H1 (cell line): ENCODE measurements around the gene H2BK1. TPM values are rescaled to one million over a fixed set of nuclear protein-coding genes. Genes with fewer than 3 reads are reported as not detected.

Experiments used
- CTCF ChIA-PET: fragments of 300-600 bp; sonication (Branson Sonifier 250); formaldehyde crosslinking; loops from one replicate; lab custom pipeline; 2021; ENCODE audit not compliant: partially characterized antibody; lab: Charles Lee
- POLR2A ChIA-PET: fragments of 300-600 bp; sonication (Branson Sonifier 250); formaldehyde crosslinking; loops from one replicate; lab custom pipeline; 2021; ENCODE audit warnings: inconsistent platforms; ENCODE audit not compliant: partially characterized antibody; lab: Charles Lee
- DNase-seq, 2 experiments: peaks; one replicate each; pipeline versions ENCODE4 v3.0.0 to v3.0.0-alpha.2; 2010 to 2022; ENCODE audit warnings: low spot score in 2 of 2, low read depth in 1 of 2, mixed read lengths in 1 of 2
- FAIRE-seq: peaks from 2 replicates; lab custom pipeline; 2011; peaks lifted over from hg19 to GRCh38; lab: Jason Lieb, UNC
- H2AFZ ChIP-seq: 2 replicates; pipeline ENCODE4 v1.8.1; 2012; ENCODE audit warnings: low read length, inconsistent platforms
- H2AK5ac ChIP-seq: 2 replicates; pipeline ENCODE4 v1.6.1; 2013; ENCODE audit warnings: low read depth, low read length
- H2BK120ac ChIP-seq: replicated peaks from 2 replicates; pipeline ENCODE3; 2013; ENCODE audit warnings: low read depth, low read length, inconsistent platforms
- H2BK12ac ChIP-seq: 2 replicates; pipeline ENCODE4 v1.6.1; 2013; ENCODE audit warnings: low read depth, low read length
- H2BK15ac ChIP-seq: 2 replicates; pipeline ENCODE4 v1.6.1; 2013; ENCODE audit warnings: low read length
- H2BK20ac ChIP-seq: 2 replicates; pipeline ENCODE4 v1.6.1; 2013; ENCODE audit warnings: low read length
- H2BK5ac ChIP-seq: 2 replicates; pipeline ENCODE4 v1.6.1; 2013; ENCODE audit warnings: low read depth, low read length
- H3K14ac ChIP-seq: 2 replicates; pipeline ENCODE4 v1.6.1; 2013; ENCODE audit warnings: inconsistent platforms; ENCODE audit not compliant: insufficient read length
- H3K18ac ChIP-seq: 2 replicates; pipeline ENCODE4 v1.6.1; 2013; ENCODE audit warnings: low read length; ENCODE audit errors: extremely low read depth
- H3K23ac ChIP-seq: 2 replicates; pipeline ENCODE4 v1.6.1; 2013; ENCODE audit warnings: inconsistent platforms; ENCODE audit not compliant: insufficient read length
- H3K23me2 ChIP-seq: 2 replicates; pipeline ENCODE4 v1.6.1; 2013; ENCODE audit warnings: low read depth, low read length
- H3K27ac ChIP-seq: 2 replicates; pipeline ENCODE4 v1.6.1; 2011; ENCODE audit warnings: low read depth, low read length, inconsistent platforms
- H3K27me3 ChIP-seq, 4 experiments: replicated peaks in 1 of 4; 1 replicate in 1 of 4; 2 replicates in 3 of 4; pipeline versions ENCODE4 v1.6.1 to v1.8.1; 2011 to 2013; ENCODE audit warnings: low read length in 3 of 4, mild to moderate bottlenecking in 3 of 4, inconsistent platforms in 2 of 4, mixed read lengths in 2 of 4, moderate library complexity in 1 of 4; ENCODE audit not compliant: control insufficient read depth in 3 of 4, insufficient read depth in 3 of 4; ENCODE audit errors: extremely low read depth in 1 of 4
- H3K36me3 ChIP-seq, 4 experiments: 2 replicates each; pipeline versions ENCODE4 v1.6.1 to v1.8.1; 2011 to 2013; ENCODE audit warnings: mild to moderate bottlenecking in 4 of 4, low read length in 3 of 4, moderate library complexity in 2 of 4, control low read depth in 1 of 4, inconsistent platforms in 1 of 4; ENCODE audit not compliant: insufficient read depth in 4 of 4, control insufficient read depth in 2 of 4
- H3K4ac ChIP-seq: replicated peaks from 2 replicates; pipeline ENCODE3; 2013; ENCODE audit warnings: low read length, low read depth, mixed read lengths, inconsistent platforms; ENCODE audit not compliant: insufficient read length
- H3K4me1 ChIP-seq, 4 experiments: replicated peaks in 1 of 4; 1 replicate in 1 of 4; 2 replicates in 3 of 4; pipeline versions ENCODE4 v1.6.1 to v1.8.1; 2011 to 2013; ENCODE audit warnings: low read length in 3 of 4, inconsistent platforms in 2 of 4, mixed read lengths in 1 of 4; ENCODE audit not compliant: insufficient read depth in 4 of 4, control insufficient read depth in 3 of 4
- H3K4me2 ChIP-seq, 2 experiments: 2 replicates each; pipeline versions ENCODE4 v1.6.1 to v1.8.1; 2011 to 2013; ENCODE audit warnings: low read depth in 2 of 2, low read length in 2 of 2, control low read depth in 1 of 2, inconsistent platforms in 1 of 2, mild to moderate bottlenecking in 1 of 2; ENCODE audit not compliant: insufficient read depth in 1 of 2
- H3K4me3 ChIP-seq, 4 experiments: fragments of 200-600, 300-600 bp in 1 of 4; sonication (generic), shearing (Covaris generic), sonication (Bioruptor Twin) in 1 of 4; 2 replicates each; pipeline versions ENCODE4 v1.5.1 to v1.8.1; 2011 to 2016; ENCODE audit warnings: low read length in 4 of 4, low read depth in 3 of 4, control low read depth in 2 of 4, inconsistent platforms in 2 of 4, mild to moderate bottlenecking in 2 of 4, mixed read lengths in 1 of 4, moderate library complexity in 1 of 4; ENCODE audit not compliant: insufficient read depth in 2 of 4; ENCODE audit errors: extremely low read depth in 1 of 4
- H3K56ac ChIP-seq: replicated peaks from 2 replicates; pipeline ENCODE3; 2013; ENCODE audit warnings: low read depth, mild to moderate bottlenecking, mixed read lengths, low read length, inconsistent platforms; ENCODE audit not compliant: insufficient read length
- H3K79me1 ChIP-seq: 2 replicates; pipeline ENCODE4 v1.6.1; 2013; ENCODE audit warnings: low read depth, low read length, control low read depth
- H3K79me2 ChIP-seq, 2 experiments: 2 replicates each; pipeline versions ENCODE4 v1.6.1 to v1.8.1; 2012 to 2013; ENCODE audit warnings: low read length in 2 of 2, mild to moderate bottlenecking in 2 of 2, inconsistent platforms in 1 of 2; ENCODE audit not compliant: insufficient read depth in 2 of 2, control insufficient read depth in 1 of 2
- H3K9ac ChIP-seq, 4 experiments: replicated peaks in 1 of 4; 1 replicate in 1 of 4; 2 replicates in 3 of 4; pipeline versions ENCODE4 v1.6.1 to v1.8.1; 2011 to 2013; ENCODE audit warnings: low read depth in 3 of 4, low read length in 3 of 4, control low read depth in 2 of 4, mild to moderate bottlenecking in 2 of 4, moderate library complexity in 2 of 4, inconsistent platforms in 1 of 4; ENCODE audit errors: extremely low read depth in 1 of 4
- H3K9me3 ChIP-seq, 2 experiments: 2 replicates each; pipeline versions ENCODE4 v1.6.1 to v1.8.1; 2012 to 2013; ENCODE audit warnings: mild to moderate bottlenecking in 2 of 2, moderate library complexity in 2 of 2, control low read depth in 1 of 2, inconsistent platforms in 1 of 2, low read depth in 1 of 2, low read length in 1 of 2, mixed read lengths in 1 of 2; ENCODE audit not compliant: insufficient read depth in 2 of 2
- H4K20me1 ChIP-seq, 2 experiments: replicated peaks in 1 of 2; 2 replicates each; pipeline versions ENCODE3 to v1.8.1; 2011 to 2013; ENCODE audit warnings: inconsistent platforms in 2 of 2, low read length in 2 of 2, mild to moderate bottlenecking in 1 of 2; ENCODE audit not compliant: insufficient read depth in 2 of 2, control insufficient read depth in 1 of 2
- H4K5ac ChIP-seq: 2 replicates; pipeline ENCODE4 v1.6.1; 2013; ENCODE audit warnings: low read length, low read depth, mixed read lengths, inconsistent platforms; ENCODE audit not compliant: insufficient read length
- H4K8ac ChIP-seq: 2 replicates; pipeline ENCODE4 v1.8.0; 2013; ENCODE audit warnings: mild to moderate bottlenecking, moderate library complexity, low read length, inconsistent platforms; ENCODE audit not compliant: insufficient read depth; ENCODE audit errors: extremely low read depth
- H4K91ac ChIP-seq: replicated peaks from 2 replicates; pipeline ENCODE3; 2013; ENCODE audit warnings: low read length, mixed read lengths, inconsistent platforms; ENCODE audit not compliant: insufficient read length
- ATF3 ChIP-seq: IDR thresholded peaks from 2 replicates; pipeline ENCODE4 v1.6.1; 2011; ENCODE audit warnings: low read depth, mild to moderate bottlenecking, low read length; ENCODE audit not compliant: insufficient read depth
- CEBPB ChIP-seq: IDR thresholded peaks from 2 replicates; pipeline ENCODE4 v1.6.1; 2012; ENCODE audit warnings: low read depth, low read length
- CREB1 ChIP-seq: IDR thresholded peaks from 2 replicates; pipeline ENCODE4 v1.6.1; 2012; ENCODE audit warnings: inconsistent platforms
- FOSL1 ChIP-seq: IDR thresholded peaks from 2 replicates; pipeline ENCODE4 v1.6.1; 2011; ENCODE audit warnings: mild to moderate bottlenecking, low read depth, low read length, moderate library complexity; ENCODE audit not compliant: insufficient read depth
- PHF8 ChIP-seq: fragments of 200-600 bp; sonication (generic); conservative IDR thresholded peaks from 2 replicates; pipeline ENCODE4 v1.7.1; 2012; ENCODE audit warnings: low read depth, mild to moderate bottlenecking, inconsistent platforms, low read length, moderate library complexity
- RAD21 ChIP-seq, 2 experiments: IDR thresholded peaks in 1 of 2; conservative IDR thresholded peaks in 1 of 2; 2 replicates each; pipeline ENCODE4 v1.6.1; 2011; ENCODE audit warnings: low read depth in 2 of 2, low read length in 2 of 2, improper control_type of control experiment in 1 of 2, inconsistent platforms in 1 of 2, mild to moderate bottlenecking in 1 of 2, moderate library complexity in 1 of 2
- RNF2 ChIP-seq: fragments of 200-900, 300-1000 bp; sonication (generic); IDR thresholded peaks from 2 replicates; pipeline ENCODE4 v1.7.1; 2016; ENCODE audit warnings: borderline replicate concordance, low read depth, mild to moderate bottlenecking, antibody characterized with exemption, low read length; ENCODE audit not compliant: poor library complexity, severe bottlenecking; ENCODE audit errors: missing control alignments
- SIX5 ChIP-seq: IDR thresholded peaks from 2 replicates; pipeline ENCODE4 v1.6.1; 2011; ENCODE audit warnings: mild to moderate bottlenecking, low read depth, low read length
- SP4 ChIP-seq: IDR thresholded peaks from 2 replicates; pipeline ENCODE4 v1.6.1; 2012; ENCODE audit warnings: low read length, inconsistent platforms
- SRF ChIP-seq: IDR thresholded peaks from 2 replicates; pipeline ENCODE4 v1.6.1; 2011; ENCODE audit warnings: mild to moderate bottlenecking, low read depth, low read length, moderate library complexity
- TAF7 ChIP-seq: optimal IDR thresholded peaks from 2 replicates; pipeline ENCODE3; 2011; ENCODE audit warnings: low read depth, mild to moderate bottlenecking, inconsistent platforms, low read length, moderate library complexity, borderline replicate concordance
- whole genome bisulfite sequencing, 2 experiments: shearing (Covaris generic) in 1 of 2; methylation state at CpG; one replicate each; pipeline versions ENCODE4 v1.1.6 to v1.1.7; 2013 to 2015; ENCODE audit warnings: low lambda C conversion rate in 2 of 2, mixed read lengths in 2 of 2, inconsistent platforms in 1 of 2, low coverage in 1 of 2, missing lambda C conversion rate in 1 of 2; ENCODE audit not compliant: insufficient replicate concordance in 2 of 2, insufficient coverage in 1 of 2, insufficient read length in 1 of 2; ENCODE audit errors: extremely low coverage in 1 of 2, missing lambda C conversion rate in 1 of 2; 5-methylcytosine and 5-hydroxymethylcytosine counted together
- polyA plus RNA-seq, 7 experiments: library from polyadenylated mRNA; depleted of rRNA in 3 of 7; stranded (reverse) in 5 of 7; unstranded in 2 of 7; fragments of >200 nt in 5 of 7; fragments of 200-250 nt in 2 of 7; gene quantifications; 1 replicate in 5 of 7; 2 replicates in 1 of 7; 4 replicates in 1 of 7; pipeline versions ENCODE4 v1.2.1 to v1.2.3, GENCODE V29; 2011 to 2013; ENCODE audit warnings: missing spikeins in 2 of 7, mixed read lengths in 2 of 7
- total RNA-seq: library from RNA; stranded (reverse); fragmentation: NEBNext Ultra II Directional; extraction: Animal tissue kit (Norgen Biotek cat#: 25700); gene quantifications from 2 replicates; pipeline ENCODE4 v1.2.1, GENCODE V29; 2021
- TF ChIP-seq, protein P1 (sequence below): IDR thresholded peaks from 2 replicates; pipeline ENCODE4 v1.6.1; 2012; ENCODE audit warnings: inconsistent platforms

Gene H2BK1
- total and polyA plus RNA-seq, 2 of the 8 experiments (the other 6 are each of a cell fraction or from before 2014, with no cell fraction given) = not detected

DNA sequence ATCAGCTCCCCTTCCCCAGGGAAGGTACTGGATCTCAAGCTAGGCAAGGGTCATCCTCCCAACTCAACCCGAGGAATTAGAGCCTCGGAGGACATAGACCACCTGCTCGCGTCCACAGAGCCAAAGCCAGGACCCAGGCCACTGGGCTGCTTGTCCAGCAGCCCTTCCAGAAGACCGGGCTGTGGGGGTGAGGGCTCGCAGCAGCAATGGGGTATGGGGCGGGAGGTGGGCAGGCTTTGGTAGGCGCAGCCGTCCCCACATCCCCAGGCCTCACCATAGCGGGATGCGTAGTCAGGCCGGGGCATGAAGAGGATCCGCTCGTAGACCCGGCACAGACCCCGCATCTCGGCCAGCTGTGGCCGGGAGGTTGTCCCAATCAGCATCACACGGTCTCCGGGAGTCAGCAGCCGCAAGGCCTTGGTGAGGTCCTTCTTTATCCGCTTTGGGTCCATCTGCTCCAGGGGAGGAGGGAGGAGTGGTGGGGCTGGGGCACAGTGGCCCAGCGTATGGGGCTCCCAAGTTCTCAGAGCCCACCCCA is 18.2 kb downstream of the H2BK1 start:
- Histone ChIP-seq H4K5ac (no peak overlapping the region), H3K4ac (no peak overlapping the region), H3K27ac (no peak overlapping the region), H3K36me3 (no peaks in the 10 kb centered on the region), H3K23me2 (no peaks in the 10 kb centered on the region), H2BK5ac (no peak overlapping the region), H3K56ac (no peak overlapping the region), H3K23ac (no peak overlapping the region), H3K27me3 (peaks cover 0 to 10% (median 0%) of the 10 kb centered on the region in 4 experiments; a peak in 2 of 7 replicates), H4K8ac (no peak overlapping the region), H3K4me2 (no peak overlapping the region), H2BK15ac (no peak overlapping the region), H4K20me1 (no peaks in the 10 kb centered on the region), H3K4me1 (peaks cover 0 to 3% (median 2%) of the 10 kb centered on the region in 4 experiments; a peak in 2 of 7 replicates), H2BK20ac (no peak overlapping the region), H3K9ac (no peak overlapping the region), H4K91ac (no peak overlapping the region), H3K14ac (no peak overlapping the region), H3K4me3 (no peak overlapping the region), H3K79me2 (no peaks in the 10 kb centered on the region), H3K9me3 (no peaks in the 10 kb centered on the region), H3K18ac (no peak overlapping the region), H2BK12ac (no peak overlapping the region), H2AFZ (no peak overlapping the region), H3K79me1 (no peaks in the 10 kb centered on the region), H2BK120ac (no peak overlapping the region), H2AK5ac (no peak overlapping the region)
- no peak for FAIRE-seq
- DNase-seq = no peak
- ChIA-PET POLR2A (interaction anchor here (1.3 kb wide), 1 partner anchor 19 kb away, joined by 3 read pairs; the partner anchor contains the start of gene H2BK1), CTCF (interaction anchor here (0.8 to 2.0 kb wide), 6 partner anchors 8 to 69 kb away, joined by 3 to 5 read pairs (median 4); no protein-coding TSS in a partner anchor)
- WGBS, 2 experiments = 90% methylated on average over 23 of the region's 23 CpGs; no CpG with 5 or more reads in 1 of the 2 experiments
- TF ChIP-seq ATF3 = no peak
- TF ChIP-seq, protein P1, sequence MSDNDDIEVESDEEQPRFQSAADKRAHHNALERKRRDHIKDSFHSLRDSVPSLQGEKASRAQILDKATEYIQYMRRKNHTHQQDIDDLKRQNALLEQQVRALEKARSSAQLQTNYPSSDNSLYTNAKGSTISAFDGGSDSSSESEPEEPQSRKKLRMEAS = no peak
- TF ChIP-seq SIX5 = no peak
- TF ChIP-seq CREB1 = no peak
- no peak for TF ChIP-seq RNF2
- TF ChIP-seq PHF8 = no peak
- TF ChIP-seq SP4 = no peak
- TF ChIP-seq CEBPB = no peak
- no peak for TF ChIP-seq TAF7
- no peak for TF ChIP-seq RAD21 (IDR thresholded peaks at IDR 0.05 in 1 of 2, conservative IDR thresholded peaks at IDR 0.05 in 1 of 2; ENCODE audit: low read depth in 2 of 2, low read length in 2 of 2)
- no peak for TF ChIP-seq SRF
- TF ChIP-seq FOSL1 = no peak
